Measurements from ENCODE around the gene NARS2. TPM values are rescaled to one million over a fixed set of nuclear protein-coding genes. Genes with fewer than 3 reads are reported as not detected.

The NARS2 gene
- total and polyA plus RNA-seq, 9 of the 15 experiments (the other 6 are each of a cell fraction or from before 2014, with no cell fraction given): 26.8 to 48.0 (median 34.2) TPM

- TF ChIP-seq ARID1B (IDR thresholded peaks at IDR 0.05): no peak
Observed at GRCh38 chr11:78542007-78542406, 32.7 kb downstream of the NARS2 start (continued).

DNA sequence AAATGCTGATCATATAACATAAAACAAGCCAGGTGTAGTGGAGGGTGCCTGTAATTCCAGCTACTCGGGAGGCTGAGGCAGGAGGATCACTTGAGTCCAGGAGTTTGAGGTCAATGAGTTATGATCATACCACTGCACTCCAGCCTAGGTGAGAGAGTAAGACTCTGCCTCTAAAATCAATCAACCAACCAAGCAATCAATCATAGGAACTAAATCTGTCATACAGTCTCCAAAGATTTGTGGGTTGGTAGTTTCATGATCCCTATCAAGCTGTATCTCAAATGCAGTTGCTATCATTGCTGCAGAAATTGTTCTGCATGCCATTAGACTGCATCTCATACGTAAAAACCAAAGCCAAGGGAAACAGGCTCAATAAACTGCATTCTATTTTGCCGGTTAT lies 33.1 kb downstream of the NARS2 start:
- Histone ChIP-seq H3K9me3 (replicated peaks; ENCODE audit: control insufficient read depth, insufficient read depth, low read depth, low read length) (no peaks in the 10 kb centered on the region), H3K27me3 (ENCODE audit: control insufficient read depth in 2 of 2, insufficient read depth in 2 of 2, low read length in 2 of 2) (no peaks in the 10 kb centered on the region), H3K9me1 (ENCODE audit: control insufficient read depth, insufficient read depth, low read length) (no peaks in the 10 kb centered on the region), H3K4me1 (replicated peaks in 1 of 2; ENCODE audit: control insufficient read depth in 2 of 2, insufficient read depth in 2 of 2, low read length in 2 of 2) (no peaks in the 10 kb centered on the region; a peak in 1 of 5 replicates), H3K79me2 (ENCODE audit: control insufficient read depth, insufficient read depth, low read length) (no peaks in the 10 kb centered on the region), H3K4me2 (ENCODE audit: insufficient read depth, low read length) (no peak overlapping the region), H3K36me3 (ENCODE audit: control insufficient read depth, insufficient read depth, low read length) (peaks cover 24% of the 10 kb centered on the region; the same call in 2 of the 3 replicates), H3K27ac (ENCODE audit: extremely low read depth, low read depth, low read length) (no peak overlapping the region), H3K9ac (ENCODE audit: insufficient read depth in 1 of 2, low read depth in 2 of 2, low read length in 2 of 2) (no peak overlapping the region), H4K20me1 (replicated peaks; ENCODE audit: control insufficient read depth, insufficient read depth, low read length) (no peaks in the 10 kb centered on the region), H2AFZ (ENCODE audit: low read depth, low read length) (no peak overlapping the region), H3K4me3 (no peak overlapping the region)
- CTCF ChIA-PET (ENCODE audit: low intra/inter-chr PET ratio): no interaction called here
- intact Hi-C loops (cut with micrococcal nuclease) (no loop called here), in situ Hi-C loops (cut with MboI) (no loop called here)
- POLR2A ChIA-PET: interaction anchor here (0.9 kb wide), 1 partner anchor 29 kb away, joined by 3 read pairs; no protein-coding TSS in a partner anchor
- DNase-seq (ENCODE audit: extremely low read depth in 1 of 4, low spot score in 3 of 4) (no peak), ATAC-seq (no peak), FAIRE-seq (no peak)
- no peak for TF ChIP-seq SMARCE1 (IDR thresholded peaks at IDR 0.05)
- TF ChIP-seq MEIS2 (IDR thresholded peaks at IDR 0.05; ENCODE audit: partially characterized antibody): peak; percentile 41
- TF ChIP-seq NFE2L1 (tag; IDR thresholded peaks at IDR 0.05; ENCODE audit: borderline replicate concordance, low read depth): no peak
- TF ChIP-seq PBX2 (CRISPR knock-in tag; IDR thresholded peaks at IDR 0.05; ENCODE audit: low read depth): no peak
- TF ChIP-seq PBX2 (tag; conservative IDR thresholded peaks at IDR 0.05; ENCODE audit: low read depth): peak; percentile 55
- BruUV-seq (replicated peaks): no TSS peak
- 84% methylated on average over 3 of the region's 3 CpGs for WGBS (ENCODE audit: insufficient coverage, low coverage, missing lambda C conversion rate)

Data from K562 (cell line).